Daoy (cell line): ENCODE data around the gene TRPV2. TPM values are rescaled to one million over a fixed set of nuclear protein-coding genes. Genes with fewer than 3 reads are reported as not detected.
A peak's percentile ranks its signal among the peaks of the same experiment; 100 is the strongest.

Experiments
- DNase-seq: peaks from one replicate; pipeline ENCODE4 v3.0.0-alpha.2; 2015; ENCODE audit warnings: low read depth
- total RNA-seq: library from RNA; depleted of rRNA; stranded (reverse); fragments of >200 nt; shearing (Covaris generic); gene quantifications from 2 replicates; pipeline ENCODE4 v1.2.3, GENCODE V29; 2014

TRPV2 gene
- total RNA-seq, 1 experiment from 2014 or later, result 0.06 TPM

DNA sequence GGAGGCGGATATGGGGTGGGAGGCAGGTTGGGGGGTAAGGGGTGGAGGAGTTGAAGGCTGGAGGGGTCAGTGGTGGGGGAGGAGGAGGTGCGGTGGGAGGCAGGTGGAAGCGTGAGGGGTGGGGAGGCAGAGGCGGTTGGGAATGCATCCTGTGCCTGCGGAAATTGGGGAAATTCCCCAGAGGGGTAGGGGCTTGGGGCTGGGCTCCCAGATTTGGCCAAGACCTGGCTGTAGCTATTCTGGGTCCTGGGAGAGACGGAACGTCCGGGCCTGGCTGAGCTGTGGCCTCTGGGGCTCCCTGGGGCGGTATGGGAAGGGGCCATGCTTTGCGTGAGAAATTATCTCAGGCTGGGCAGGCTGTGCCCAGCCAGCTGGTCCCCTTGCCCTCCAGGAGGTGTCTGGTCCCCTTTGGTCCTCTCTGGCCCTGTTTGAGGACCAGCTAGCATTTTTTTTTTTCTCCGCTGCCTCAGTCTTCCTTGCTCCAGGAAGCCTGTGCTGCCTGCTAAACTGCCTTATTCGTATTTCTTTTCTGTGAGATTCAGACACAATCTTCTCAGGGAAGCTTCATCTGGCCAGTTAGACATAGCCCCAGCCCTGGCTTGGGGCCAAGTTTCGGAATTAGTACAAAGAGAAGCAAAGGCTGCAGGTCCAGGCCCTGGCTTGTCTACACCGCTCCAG, 7.3 kb upstream of the TRPV2 start:
- peak; percentile 57 for DNase-seq

- DNase-seq, result no peak
Measured at GRCh38 chr17:16417399-16417798, 2.0 kb downstream of the TRPV2 start.

- peak; percentile 69 for DNase-seq
Measured at GRCh38 chr17:16417896-16418684, 2.7 kb downstream of the TRPV2 start.

GRCh38 chr17:16418685-16419068, 3.3 kb downstream of the TRPV2 start:
- no peak for DNase-seq

DNA sequence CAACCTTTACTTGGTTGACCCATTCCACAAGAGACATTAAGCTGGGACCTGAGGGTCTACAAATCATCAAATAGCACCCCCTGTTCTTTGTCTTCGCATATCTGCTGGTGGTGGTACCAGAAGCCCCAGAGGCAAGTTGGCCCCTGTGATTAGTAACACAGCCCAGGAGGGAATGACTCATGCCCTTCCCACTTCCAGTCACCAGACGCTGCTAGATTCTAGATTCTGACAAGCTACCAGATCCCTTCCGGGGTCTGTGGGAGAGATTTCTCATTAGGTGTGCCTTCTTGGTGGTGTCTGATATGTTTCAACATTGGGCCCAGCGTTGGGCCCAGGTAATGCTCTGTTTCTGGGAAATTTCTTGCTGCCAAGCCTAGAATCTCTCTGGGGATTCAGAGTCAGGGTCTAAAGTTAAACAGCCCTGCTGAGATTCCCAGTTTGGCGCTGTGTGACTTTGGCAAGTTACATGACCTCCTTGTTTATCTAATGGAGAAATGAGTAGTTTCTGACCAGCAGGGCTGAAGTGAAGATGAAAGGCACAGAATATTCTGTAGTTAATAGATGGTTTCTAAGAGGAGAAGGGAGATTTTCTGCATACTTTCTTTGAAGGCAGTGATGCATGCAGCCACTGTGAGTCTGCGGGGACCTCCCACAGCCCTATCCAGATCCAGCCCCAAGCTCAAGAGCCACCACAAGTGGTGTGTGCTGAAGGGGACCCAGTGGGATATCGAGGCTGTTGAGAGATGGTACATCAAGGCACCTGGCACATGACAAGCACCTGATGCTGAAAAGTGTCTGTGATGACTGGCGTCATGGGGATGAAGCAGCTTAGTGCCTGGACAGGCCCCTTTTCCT, 3.9 kb downstream of the TRPV2 start:
- DNase-seq, result peak; percentile 94

- DNase-seq, result peak; percentile 93
Measured at GRCh38 chr17:16419929-16420271, 4.5 kb downstream of the TRPV2 start.

GRCh38 chr17:16422416-16422815, 7.0 kb downstream of the TRPV2 start:
- no peak for DNase-seq

DNA sequence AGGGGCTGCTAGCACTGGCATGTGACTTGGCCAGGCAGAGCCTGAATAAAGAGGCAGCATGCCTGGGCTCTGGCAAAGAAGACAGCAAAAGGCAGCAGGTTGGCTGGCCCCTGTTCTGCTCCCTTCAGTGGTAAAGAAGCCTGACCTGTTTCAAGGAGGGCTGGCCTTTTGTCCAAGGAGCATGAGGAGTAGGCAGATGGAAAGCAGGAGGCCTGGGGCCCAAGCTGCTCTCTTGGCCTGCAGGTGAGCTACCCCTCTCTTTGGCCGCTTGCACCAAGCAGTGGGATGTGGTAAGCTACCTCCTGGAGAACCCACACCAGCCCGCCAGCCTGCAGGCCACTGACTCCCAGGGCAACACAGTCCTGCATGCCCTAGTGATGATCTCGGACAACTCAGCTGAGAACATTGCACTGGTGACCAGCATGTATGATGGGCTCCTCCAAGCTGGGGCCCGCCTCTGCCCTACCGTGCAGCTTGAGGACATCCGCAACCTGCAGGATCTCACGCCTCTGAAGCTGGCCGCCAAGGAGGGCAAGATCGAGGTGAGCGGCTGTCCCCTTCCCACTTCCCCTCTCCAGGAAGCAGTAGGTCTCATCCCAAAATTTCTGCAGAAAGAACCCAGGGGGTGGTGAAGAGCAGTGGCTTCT, 8.0 kb downstream of the TRPV2 start:
- no peak for DNase-seq

DNA sequence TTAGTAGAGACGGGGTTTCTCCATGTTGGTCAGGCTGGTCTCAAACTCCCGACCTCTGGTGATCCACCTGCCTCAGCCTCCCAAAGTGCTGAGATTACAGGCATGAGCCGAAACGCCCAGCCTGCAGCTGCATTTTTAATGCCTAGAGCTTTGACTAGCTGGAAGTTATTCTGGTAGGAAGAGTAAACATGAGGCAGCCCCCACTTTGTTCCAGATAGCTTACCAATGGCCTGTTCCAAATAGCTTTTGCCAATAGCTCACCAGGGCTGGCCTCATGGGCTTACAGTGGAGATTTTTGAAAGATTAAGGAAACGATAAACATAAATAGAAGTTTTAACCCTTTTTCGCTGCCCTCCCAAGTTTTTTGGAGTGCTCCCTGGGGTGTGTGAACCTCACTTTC, 9.8 kb downstream of the TRPV2 start:
- DNase-seq, result no peak

GRCh38 chr17:16425698-16426659, 10.6 kb downstream of the TRPV2 start:
- no peak for DNase-seq

DNA sequence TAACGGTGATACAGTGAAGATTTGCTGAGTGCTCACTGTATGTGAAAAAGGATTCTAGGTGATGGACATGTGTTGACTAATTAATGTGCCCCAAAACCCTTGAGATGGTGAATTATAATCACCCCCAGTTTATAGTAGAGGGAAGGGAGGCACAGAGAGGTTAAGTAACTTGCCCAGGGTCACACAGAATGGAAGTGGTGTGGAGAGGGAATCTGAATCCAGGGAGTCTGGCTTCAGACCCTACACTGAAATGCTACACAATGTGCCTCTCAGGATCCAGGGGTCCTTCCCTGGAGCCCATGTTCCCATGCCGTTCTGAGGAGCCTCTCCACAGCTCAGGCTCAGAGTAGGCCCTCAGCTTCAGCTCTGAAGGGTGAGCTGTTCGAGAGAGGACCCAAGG, 11.6 kb downstream of the TRPV2 start:
- no peak for DNase-seq

GRCh38 chr17:16428098-16428882, 12.9 kb downstream of the TRPV2 start:
- DNase-seq, result peak; percentile 78

GRCh38 chr17:16429083-16429482, 13.7 kb downstream of the TRPV2 start:
- DNase-seq, result no peak

DNA sequence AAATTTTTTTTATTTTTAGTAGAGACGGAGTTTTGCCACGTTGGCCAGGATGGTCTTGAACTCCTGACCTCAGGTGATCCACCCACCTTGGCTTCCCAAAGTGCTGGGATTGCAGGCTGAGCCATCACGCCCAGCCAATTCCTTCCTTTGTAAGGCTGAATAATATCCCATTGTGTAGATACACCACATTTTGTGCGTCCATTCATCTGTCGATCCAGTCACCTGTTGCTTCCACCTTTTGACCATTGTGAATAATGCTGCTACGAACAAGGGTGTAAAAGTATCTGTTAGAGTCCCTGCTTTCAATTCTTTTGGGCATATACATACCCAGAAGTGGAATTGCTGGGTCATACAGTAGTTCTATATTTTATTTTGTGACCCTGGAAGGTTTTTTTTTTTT, 15.3 kb downstream of the TRPV2 start:
- no peak for DNase-seq

- no peak for DNase-seq
Measured at GRCh38 chr17:16432017-16432416, 16.6 kb downstream of the TRPV2 start.

- DNase-seq, result no peak
Measured at GRCh38 chr17:16433514-16433913, 18.1 kb downstream of the TRPV2 start.

DNA sequence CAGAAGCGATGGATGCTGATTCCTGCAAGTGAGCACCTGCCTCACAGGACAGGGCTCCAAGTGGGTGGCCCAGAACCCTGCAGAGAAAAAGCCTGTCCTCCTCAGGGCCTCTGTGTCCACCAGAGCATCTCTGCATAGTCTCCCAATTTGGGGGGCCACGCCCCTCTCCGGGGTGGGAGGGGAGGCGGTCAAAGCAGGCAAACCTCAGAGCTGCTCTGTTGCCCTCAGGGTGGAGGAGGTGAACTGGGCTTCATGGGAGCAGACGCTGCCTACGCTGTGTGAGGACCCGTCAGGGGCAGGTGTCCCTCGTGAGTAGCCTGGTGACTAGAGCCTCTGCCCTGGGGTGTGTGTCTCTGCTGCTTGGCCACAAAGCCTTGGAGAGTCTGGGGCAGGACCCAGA, 19.3 kb downstream of the TRPV2 start:
- no peak for DNase-seq

- no peak for DNase-seq
Measured at GRCh38 chr17:16435925-16436886, 20.8 kb downstream of the TRPV2 start.

DNA sequence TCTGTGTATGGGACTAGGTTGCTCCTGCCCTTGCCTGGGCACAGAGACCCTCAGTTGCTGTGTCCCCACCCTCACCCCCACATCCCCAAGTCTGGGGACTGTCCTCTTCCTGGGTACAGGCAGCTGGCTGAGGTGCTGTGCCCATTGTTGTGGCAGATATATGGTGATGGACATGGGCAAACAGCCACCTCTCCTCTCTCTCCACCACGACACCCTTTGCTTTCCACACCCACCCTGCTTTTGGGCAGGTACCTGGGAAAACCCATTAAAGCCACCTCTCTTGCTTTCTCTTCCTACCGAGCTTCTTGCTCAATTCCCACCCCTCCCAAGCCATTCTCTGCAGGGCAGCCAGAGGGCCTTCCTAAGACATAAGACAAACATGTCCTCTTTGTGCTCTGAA, 21.7 kb downstream of the TRPV2 start:
- no peak for DNase-seq
